Measurements from ENCODE around the gene FAM118A.
"Not testable (repeated sequence)": the region's sequence is repeated elsewhere in the genome, so short reads cannot be mapped to it uniquely, and the experiment has no call there.

FAM118A gene

DNA sequence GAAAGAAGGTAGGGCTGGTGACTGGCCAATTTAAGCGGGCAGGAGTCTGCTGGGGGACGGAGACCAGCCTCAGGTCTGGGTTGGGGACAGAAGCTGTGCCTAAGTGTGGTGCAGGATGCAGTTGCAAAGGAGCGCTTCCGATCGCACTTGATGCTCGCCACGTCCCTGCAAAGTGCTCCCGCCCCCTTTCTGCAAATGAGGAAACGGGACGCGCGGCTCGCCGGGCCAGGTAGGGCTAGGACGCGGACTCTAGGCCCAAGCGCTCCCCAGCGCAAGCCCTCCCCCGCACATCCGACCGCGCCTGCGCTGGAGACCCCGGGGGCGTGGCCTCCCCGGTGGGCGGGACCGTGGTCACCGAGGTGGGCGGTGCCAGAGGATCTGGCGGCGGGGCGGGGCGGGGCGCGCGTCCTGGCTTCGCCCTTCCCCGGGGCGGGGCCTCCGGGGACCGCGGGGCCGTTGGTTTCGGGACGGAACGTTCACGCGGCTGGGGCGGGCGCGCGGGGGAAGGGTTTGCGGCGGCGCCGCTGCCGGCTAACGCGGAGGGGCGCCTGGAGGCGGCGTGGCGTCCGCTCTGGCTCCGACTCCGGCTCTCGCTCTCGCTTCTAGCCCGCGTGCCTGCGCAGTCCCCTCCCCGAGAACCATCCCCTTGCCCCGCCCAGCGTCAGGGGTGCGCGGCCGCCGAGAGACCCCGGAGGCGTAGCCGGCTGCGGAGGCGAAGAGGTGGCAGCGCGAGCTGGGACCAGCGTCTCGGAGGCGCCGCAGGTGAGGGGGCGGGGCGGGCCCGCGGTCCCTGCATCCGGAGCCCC, at the start of gene FAM118A:
Gene FAM118A (plus strand): TSS at position 513 of the 806 bp plus-strand sequence. CDS start 12,446 bp downstream, outside the sequence.
- DNase-seq (ENCODE audit: low read depth in 2 of 2), result peak; percentile 86 to 88

DNA sequence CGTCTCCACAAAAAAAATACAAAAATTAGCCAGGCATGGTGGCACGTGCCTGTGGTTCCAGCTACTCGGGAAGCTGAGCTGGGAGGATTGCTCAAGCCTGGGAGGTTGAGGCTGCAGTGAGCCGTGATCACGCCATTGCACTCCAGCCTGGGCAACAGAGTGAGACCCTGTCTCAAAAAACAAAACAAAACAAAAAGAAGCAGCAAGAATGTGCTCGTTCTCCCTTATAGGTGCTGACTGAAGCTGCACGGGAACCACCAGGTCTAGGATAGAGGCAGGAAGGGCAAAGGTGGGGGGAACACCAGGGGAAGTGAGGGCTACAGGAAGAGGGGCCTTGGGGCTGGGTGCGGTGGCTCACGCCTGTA, 49.4 kb upstream of the FAM118A start:
- DNase-seq (ENCODE audit: low read depth in 2 of 2), result not testable (repeated sequence)

DNA sequence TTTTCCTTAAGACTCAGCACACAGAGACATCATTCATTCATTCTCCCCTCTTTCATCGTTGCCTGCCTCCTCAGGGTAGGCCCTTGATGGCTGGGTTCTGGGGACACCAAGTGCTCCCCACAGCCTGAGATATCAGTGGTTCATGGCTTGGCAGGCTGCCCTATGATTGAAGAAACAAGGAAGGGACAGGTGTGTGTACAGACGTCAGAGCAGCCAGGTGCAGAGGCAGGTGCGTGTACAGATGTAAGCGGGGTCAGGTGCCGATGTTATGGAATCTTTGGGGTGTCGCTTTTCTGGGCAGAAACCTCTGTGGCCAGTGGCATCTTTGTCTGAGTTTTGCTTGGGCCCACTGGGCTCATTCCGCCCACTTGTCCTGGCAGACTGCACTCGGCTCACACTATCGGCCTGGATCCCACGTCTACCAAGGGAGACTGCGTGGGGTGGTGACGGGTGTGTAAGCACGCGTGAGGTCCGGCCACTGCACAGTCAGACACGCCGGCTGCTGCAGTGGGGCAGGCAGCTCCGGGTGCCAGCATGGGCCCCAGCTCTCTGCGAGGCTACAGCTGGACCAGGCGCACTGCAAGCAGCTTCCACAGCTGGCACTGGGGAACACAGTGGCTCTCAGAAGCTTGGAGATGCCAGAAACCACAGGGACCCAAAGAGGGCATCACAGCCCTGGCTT, 48.2 kb upstream of the FAM118A start:
- no peak for DNase-seq (ENCODE audit: low read depth in 2 of 2)

DNA sequence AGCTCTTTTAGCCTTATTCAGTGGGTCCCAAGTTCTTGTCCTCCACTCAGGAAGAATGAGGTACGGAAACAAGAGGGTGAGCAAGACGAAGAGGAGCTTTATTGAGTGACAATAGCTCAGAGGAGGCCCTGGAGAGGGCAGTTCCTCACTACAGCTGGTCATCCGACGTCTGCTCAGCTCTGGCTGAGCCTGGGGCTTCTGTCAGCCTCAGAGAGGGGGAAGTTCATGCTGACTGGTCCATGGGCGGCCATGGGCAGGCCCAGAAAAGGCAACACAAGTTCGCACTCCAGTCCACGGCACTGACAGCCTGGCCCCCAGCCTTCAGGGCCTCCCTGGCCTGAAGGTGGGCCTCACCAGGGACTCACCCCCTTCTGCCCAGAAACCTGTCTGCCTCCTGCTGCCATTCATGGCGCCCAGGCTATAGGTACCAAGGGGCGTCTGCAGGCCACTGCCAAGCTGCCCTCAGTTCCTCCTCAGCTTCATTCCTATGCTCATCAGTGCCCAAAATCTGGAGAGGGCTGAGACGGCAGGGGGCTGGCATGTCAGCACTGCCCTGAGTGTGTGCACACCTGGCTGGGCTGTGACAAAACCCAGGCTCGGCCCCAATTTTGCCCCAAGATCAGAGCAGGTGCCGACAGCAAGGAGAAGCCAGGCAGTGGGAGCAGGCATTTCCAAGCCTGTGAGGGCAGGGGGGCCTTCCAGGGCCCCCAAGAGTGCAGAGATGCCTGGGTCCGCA, 47.4 kb upstream of the FAM118A start:
- no peak for DNase-seq (ENCODE audit: low read depth in 2 of 2)

DNA sequence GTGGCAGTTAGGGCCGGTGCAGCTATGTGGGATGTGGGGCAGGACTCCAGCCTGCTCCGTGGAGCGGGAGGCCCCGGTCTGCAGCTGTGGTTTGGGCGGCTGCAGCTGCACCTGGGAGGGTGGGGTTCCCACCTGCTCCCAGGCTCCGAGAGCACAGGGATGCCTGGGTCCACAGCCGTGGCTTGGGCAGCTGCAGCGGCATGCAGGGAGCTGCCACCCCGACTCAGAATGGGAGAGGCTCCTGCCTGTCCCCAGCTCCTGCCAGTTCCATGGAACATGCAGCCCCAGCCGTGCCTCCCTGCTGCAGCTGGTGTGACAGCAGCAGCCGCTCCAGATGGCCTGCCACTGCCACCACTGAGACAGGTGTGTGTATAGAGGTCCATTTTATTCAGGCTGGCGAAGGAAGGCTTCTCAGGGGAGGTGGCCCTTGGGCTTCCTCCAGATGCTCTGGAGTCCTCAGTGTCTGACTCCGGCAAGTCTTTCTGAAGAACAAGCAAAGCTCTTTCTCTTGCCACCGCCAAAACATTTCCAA, 46.7 kb upstream of the FAM118A start:
- DNase-seq (ENCODE audit: low read depth in 2 of 2), result no peak

DNA sequence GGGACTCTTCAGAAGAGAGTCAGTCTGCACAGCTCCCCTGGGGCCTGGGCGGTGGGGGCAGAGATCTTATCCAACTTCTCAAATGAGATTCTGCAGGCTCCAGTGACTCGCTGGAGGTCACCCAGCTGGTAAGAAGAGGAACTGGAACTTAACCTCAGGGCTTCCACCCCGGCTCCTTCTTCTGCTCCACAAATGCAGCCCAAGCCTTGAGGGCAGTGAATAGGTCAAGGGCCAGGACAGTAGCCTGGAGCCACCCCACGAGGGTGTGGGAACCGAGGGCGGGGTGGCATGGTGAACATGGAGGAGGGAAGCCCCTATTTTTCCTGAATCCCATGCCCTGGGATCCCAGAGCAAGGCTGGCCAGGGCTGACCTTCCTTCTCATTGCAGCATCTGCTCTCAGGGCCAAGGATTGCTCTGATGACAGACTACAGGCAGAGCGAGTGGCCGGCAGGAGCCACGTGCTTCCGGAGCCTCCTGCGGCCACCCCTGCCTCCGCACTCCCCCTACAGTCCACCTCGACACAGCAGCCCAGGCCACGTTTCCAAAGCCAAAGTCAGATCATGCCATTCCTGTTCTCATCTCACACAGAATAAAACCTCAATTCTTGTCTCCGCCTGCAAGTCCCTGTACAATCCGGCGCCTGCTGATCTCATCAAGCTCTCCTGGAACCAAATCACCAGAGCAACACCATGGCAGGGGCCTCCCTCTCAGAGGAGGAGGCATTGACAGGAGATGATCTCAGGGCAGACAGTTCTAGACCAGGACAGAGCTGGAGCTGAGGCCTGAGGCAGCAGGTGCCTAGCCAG, 46.1 kb upstream of the FAM118A start:
- no peak for DNase-seq (ENCODE audit: low read depth in 2 of 2)

DNA sequence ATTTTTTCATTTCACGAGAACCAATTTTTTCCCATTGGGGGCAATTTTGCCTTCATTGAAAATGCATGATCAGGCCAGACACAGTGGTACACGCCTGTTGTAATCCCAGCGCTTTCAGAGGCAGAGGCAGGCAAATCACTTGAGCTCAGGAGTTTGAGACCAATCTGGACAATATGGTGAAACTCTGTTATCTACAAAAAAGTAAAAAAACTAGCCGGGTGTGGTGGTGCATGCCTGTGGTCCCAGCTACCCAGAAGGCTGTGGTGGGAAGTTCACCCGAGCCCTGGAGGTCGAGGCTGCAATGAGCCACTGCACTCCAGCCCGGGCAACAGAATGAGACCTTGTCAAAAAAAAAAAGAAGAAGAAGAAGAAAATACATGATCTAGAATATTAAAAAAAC, 44.2 kb upstream of the FAM118A start:
- DNase-seq (ENCODE audit: low read depth in 2 of 2), result no peak

DNA sequence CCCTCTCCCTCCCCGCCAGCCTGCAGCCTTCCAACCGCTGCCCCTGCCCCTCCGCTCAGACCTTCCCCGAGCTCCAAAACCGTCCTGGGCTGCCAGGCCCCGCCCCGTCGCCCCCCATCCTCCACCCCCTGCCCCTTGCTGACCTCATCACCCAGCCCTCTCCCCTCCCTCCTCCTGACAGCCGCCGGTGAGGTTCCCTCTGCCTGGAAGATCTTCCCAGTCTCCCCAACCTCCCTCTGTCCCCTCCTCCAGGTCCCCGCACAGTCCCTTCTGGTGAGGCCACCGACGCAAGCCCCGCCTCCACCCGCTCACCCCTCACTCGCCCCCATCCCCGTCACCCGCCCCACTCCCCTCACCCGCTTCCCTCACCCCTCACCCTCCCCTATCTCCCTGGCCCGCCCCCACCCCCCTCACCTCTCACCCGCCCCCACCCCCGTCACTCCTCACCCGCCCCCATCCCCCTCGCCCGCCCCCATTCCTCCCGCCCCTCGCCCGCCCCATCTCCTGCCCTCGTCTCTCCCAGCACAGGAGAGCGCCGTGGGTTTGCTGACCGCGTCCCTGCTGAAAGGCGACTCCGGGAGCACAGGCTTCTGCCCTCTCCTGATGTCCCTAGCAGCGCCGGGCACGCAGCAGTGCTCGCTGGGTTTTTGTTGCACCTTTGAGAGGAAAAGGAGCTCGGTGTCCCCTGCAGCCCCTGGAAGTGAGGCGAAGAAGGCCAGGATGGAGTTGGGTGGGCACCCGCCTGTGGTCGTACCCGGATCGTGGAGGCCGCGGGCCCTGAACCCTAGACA, 41.4 kb upstream of the FAM118A start:
- no peak for DNase-seq (ENCODE audit: low read depth in 2 of 2)

DNA sequence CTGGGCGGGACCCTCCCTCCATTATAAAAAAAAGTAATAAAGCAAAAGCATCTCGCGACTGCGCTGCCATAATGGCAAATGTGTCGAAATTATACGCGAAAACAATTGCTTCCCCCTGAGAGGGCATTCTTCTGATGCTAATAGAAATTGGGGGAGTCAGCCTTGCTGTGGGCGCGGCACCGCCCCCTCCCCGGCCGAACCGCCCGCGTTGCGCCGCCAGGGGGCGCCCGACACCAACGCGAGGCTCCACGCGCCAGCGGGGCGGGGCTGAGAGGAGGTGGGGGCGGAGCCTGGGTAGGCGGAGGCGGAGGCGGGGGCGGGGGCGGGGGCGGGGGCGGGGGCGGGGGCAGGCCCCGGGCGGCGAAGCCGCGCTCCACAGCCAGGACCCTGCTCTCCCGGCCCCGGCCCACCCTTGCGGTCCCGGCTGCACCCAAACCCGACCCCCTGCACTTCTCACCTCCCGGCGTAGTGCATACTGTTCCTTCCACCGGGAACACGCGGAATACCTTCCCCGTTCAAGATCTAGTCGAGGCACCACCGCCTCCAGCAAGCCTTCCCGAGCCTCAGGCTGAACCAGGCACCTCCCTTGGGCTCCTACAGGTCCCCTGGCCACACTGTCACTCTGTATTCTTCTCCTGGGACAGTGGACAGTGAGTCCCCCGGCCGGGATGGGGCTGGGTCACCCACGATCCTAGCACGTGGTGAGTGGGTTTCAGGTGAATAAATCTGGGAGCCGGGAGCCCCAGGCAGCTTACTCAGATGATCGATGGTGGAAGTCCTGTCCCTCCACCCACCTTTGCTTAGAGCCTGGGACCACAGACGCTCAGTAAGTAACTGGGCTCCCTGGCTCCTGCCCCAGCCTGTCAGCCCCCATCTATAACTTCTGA, 40.5 kb upstream of the FAM118A start:
- DNase-seq (ENCODE audit: low read depth in 2 of 2), result peak; percentile 47 to 53

DNA sequence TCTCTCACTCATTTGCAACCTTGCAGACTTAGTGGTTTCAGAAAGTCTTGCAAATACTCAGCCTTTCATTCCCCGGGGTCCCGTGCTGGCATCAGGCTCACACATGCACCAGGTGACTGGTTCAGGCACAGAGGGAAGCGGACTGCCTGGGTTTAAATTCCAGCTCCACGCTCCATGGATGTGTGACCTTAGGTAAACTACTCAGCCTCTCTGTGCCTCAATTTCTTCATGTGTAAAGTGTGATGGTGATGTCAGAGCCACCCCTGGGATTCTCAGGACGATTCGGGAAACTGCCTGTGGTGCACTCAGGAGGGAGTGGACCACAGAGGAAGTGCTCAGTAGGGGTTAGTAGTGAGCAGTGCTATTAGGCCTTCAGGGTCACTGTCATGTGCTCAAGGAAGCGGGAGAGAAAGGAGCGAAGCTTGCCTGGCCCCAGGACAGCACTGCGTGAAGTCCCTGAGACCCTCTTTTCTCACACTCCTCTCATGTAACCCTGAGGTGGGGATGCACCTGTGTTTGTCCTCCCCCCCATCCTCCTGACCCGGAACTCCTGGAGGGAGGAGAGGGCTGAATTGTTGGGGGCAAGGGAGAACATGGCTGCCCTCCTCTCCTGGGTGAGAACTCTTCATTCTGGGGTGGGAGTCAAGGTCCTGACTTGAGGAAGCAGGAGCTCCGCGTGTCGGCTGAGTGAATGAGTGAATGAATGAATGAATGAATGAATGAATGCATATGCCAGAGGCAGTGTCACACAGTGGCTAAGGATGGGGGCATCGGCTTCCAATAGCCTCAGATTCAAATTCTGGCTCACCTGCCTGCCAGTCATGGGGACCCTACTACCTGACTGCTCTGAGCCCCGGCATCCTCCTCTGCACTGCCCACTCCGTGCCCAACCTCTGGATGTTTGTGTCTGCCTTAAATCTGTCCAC, 39.4 kb upstream of the FAM118A start:
- no peak for DNase-seq (ENCODE audit: low read depth in 2 of 2)

DNA sequence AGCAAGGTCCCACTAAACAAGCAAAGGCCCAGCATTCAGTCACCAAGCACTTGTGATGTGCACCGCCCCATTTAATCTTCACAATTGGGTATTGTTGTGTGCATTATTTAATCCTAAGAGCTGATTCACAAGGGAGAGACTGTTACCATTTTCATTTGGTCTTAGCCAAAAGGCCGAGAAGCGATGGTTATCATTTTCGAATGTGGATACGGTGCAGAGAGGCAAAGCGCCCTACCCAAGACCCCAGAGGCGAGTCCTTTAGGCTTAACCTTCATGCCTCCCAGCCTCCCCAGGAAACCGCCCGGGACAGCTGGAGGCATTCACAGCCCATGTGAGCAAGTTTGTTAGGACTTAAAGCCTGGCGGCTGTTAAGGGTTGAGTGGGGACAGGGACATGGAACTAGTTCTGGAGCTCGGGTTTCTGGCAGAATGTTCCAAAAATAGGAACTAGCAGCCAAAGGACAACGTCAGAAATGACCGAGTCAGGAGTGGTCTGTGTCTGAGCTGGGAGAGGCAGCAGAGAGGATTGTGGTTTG, 38.0 kb upstream of the FAM118A start:
- no peak for DNase-seq (ENCODE audit: low read depth in 2 of 2)

DNA sequence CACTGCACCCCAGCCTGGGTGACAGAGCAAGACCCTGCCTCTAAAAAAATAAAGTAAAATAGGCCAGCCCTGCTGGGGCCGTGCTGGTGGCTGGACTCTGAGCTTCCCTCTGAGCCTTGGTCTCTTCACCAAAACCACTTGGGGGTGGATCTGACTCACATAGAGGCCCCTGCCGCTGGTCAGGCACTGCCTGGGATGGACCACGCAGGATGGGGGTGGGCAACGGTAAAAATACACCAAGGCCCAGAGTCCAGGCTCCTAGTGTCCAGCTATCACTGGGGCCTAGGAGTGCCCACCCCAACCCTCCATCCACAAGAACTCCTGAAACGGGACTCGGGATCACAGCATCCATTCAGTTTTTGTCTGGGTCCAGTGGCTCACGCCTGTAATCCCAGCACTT, 37.2 kb upstream of the FAM118A start:
- DNase-seq (ENCODE audit: low read depth in 2 of 2), result no peak

DNA sequence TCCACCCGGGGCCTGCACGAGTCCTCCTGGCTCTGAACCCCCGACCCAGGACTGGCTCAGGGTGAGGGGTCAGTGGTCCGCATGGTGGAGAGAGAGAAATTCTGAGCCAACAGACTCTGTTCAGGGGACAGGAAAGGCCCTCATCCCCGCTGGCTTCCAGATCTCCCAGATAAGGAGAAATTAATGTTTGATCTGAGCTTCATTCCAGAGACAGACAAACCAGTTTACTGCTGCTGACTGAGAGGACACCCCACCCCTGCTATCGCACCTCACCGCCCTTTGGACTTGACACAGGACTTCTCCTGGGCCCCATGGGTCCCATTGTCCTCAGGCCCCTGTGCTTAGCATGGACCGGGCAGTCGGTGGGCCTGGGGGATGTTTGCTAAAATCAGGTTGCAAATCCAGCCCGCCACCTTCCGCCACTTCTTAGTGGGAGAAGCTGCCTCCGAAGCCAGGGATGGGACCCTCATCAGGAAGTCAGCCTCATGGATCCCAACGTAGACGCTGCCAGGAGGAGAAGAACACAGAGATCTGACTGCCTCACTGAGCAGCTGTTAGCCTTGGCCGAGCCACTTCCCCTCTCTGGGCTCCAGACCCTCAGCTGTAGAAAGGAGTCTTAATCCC, 36.2 kb upstream of the FAM118A start:
- no peak for DNase-seq (ENCODE audit: low read depth in 2 of 2)

DNA sequence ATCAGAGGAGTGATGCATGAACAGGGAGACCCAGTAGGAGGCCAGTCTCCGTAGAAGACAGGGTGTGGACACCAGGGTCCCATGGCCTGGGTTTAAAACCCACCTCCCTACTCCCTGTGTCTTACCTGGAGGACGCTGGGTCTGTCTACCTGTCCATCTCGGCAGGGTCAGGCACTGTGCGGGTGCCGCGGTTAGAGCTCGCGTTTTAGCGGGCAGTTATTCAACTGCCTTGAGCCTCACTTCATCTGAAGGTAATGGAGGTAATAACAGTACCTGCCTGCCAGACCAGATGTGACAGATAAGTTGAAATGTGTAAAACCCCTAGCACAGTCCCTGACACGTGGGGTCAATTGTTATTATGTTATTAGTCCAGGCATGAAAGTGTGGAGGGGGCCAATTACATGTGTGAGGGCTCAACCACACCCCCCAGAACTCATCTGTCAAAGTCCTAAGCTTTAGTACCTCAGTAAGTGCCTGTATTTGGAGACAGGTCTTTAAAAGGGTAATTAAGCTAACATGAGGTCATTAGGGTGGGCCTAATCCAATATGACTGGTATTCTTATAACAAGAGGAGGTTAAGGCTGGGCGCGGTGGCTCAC, 33.1 kb upstream of the FAM118A start:
- no peak for DNase-seq (ENCODE audit: low read depth in 2 of 2)

DNA sequence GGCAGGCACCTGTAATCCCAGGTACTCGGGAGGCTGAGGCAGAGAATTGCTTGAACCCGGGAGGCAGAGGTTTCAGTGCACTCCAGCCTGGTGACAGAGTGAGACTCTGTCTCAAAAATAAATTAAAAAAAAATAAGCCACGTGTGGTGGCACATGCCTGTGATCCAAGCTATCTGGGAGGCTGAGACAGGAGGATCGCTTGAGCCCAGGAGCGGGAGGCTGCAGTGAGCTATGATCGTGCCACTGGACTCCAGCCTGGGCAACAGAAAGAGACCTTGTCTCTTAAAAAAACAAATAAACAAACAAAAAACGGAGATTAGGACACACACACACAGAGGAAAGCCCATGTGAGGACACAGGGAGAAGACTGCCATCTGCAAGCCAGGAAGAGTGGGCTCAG, 32.0 kb upstream of the FAM118A start:
- DNase-seq (ENCODE audit: low read depth in 2 of 2), result not testable (repeated sequence)

DNA sequence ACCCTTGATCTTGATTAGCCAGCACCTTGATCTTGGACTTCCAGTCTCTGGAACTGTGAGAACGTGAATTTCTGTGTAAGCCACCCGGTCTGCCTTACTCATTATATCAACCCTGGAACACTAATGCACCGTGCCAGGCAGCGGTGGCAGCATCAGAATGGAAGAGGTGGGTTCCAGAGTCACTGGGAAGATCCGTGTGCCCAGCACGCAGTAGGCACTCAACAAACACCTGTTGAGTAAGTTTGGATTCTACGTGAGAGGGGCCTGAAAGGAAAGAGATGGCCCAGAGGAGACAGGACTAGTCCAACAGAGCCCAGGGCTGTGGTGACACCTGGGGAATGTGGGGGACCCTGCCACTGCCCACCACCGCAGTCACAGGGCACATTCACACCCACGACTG, 31.6 kb upstream of the FAM118A start:
- DNase-seq (ENCODE audit: low read depth in 2 of 2), result no peak

DNA sequence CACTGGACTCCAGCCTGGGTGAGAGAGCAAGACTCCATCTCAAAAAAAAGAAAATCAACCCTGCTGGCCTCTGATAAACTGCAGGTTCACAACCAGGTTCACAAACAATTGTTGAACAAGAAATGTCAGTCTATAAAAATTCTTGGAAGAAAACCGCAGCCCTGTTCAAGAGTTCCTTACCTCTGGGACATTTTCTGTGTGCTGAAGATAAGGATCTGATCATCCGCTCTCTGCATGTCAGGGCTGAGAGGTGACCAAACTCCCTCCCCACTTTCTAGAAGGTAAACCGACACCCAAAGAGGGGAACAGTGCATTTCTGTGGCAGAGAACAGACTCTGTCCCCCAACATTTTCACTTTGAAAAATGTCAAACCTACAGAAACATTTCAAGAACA, 29.1 kb upstream of the FAM118A start:
- no peak for DNase-seq (ENCODE audit: low read depth in 2 of 2)

Measured in fibroblast of skin of left quadriceps (primary cell).